K562 (cell line): ENCODE results near the gene LIPH.

Experiments used
- EHMT2 ChIP-seq: fragments of 450-650 bp; IDR thresholded peaks from 2 replicates; pipeline ENCODE4 v1.6.1; 2018; ENCODE audit warnings: antibody characterized with exemption
- ETV6 ChIP-seq, 3 experiments: fragments of 150-350 bp in 1 of 3; sonication (generic) in 1 of 3; formaldehyde crosslinking in 1 of 3; IDR thresholded peaks; 2 replicates each; pipeline versions ENCODE4 v1.6.1 to v1.8.0; 2014 to 2022; ENCODE audit warnings: borderline replicate concordance in 2 of 3, low read depth in 2 of 3, antibody characterized with exemption in 1 of 3, low read length in 1 of 3, mild to moderate bottlenecking in 1 of 3, missing genetic modification reagents in 1 of 3
- EZH2 ChIP-seq: IDR thresholded peaks from 2 replicates; pipeline ENCODE4 v1.6.1; 2012; ENCODE audit warnings: low read depth, mild to moderate bottlenecking, inconsistent platforms, low read length, borderline replicate concordance
- MYNN ChIP-seq, 2 experiments: sonication (generic); formaldehyde crosslinking in 1 of 2; IDR thresholded peaks; 2 replicates each; pipeline versions ENCODE4 v1.5.0 to v1.6.1; 2016 to 2020; ENCODE audit warnings: antibody characterized with exemption in 1 of 2, missing genetic modification reagents in 1 of 2
- POLR2AphosphoS5 ChIP-seq: IDR thresholded peaks from 2 replicates; pipeline ENCODE4 v1.6.1; 2011; ENCODE audit warnings: mild to moderate bottlenecking, low read depth, low read length, moderate library complexity; ENCODE audit not compliant: control insufficient read depth, insufficient read depth
- RBM14 ChIP-seq: fragments of 200-400 bp; formaldehyde crosslinking; IDR thresholded peaks from 2 replicates; pipeline ENCODE4 v1.6.1; 2018; ENCODE audit warnings: low read depth, mild to moderate bottlenecking, low read length, moderate library complexity, borderline replicate concordance; ENCODE audit not compliant: insufficient read depth
- ZNF77 ChIP-seq: fragments of 250-450 bp; sonication (Bioruptor Pico); IDR thresholded peaks from 2 replicates; pipeline ENCODE4 v1.5.0; 2020

DNA sequence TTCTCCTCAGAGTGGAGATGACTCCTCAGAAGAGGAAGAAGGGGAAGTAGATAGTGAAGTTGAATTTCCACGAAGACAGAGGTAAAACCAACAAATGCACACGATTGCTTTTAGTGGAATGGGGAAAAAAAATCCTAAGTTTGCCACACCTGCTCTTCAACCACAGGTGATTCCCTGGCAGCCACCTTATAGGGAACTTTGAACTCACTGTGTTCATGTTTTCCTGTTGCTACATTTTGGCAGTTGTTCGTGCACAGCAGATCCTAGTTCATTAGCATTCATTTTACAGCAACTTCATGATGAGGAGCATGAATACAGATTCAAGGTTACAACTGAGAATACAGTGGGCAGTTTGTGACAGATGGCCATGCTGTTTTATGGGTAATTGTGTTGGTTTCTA is 75.1 kb downstream of the LIPH start:
- no peak for TF ChIP-seq RBM14
- TF ChIP-seq ETV6 (IDR thresholded peaks at IDR 0.05; ENCODE audit: borderline replicate concordance in 1 of 2, low read depth in 2 of 2, low read length in 1 of 2), result no peak
- TF ChIP-seq ETV6 (CRISPR knock-in tag; IDR thresholded peaks at IDR 0.05; ENCODE audit: borderline replicate concordance), result no peak
- TF ChIP-seq MYNN (IDR thresholded peaks at IDR 0.05), result no peak
- no peak for TF ChIP-seq MYNN (CRISPR knock-in tag; IDR thresholded peaks at IDR 0.05)
- TF ChIP-seq POLR2AphosphoS5, result no peak
- no peak for TF ChIP-seq EHMT2
- no peak for TF ChIP-seq ZNF77 (CRISPR knock-in tag)
- TF ChIP-seq EZH2, result no peak
